Brain microvascular endothelial cell (primary cell): ENCODE results near the gene SNCA.

Experiments used
- DNase-seq: peaks from one replicate; pipeline ENCODE4 v3.0.0-alpha.2; 2020
- H3K27ac ChIP-seq: fragments of 250-450 bp; sonication (Bioruptor Pico); 2 replicates; pipeline ENCODE4 v1.5.1; 2020; ENCODE audit warnings: mild to moderate bottlenecking, moderate library complexity
- H3K27me3 ChIP-seq: fragments of 250-450 bp; sonication (Bioruptor Pico); replicated peaks from 2 replicates; pipeline ENCODE4 v1.5.1; 2020; ENCODE audit warnings: mild to moderate bottlenecking
- H3K36me3 ChIP-seq: fragments of 250-450 bp; sonication (Bioruptor Pico); replicated peaks from 2 replicates; pipeline ENCODE4 v1.5.1; 2020; ENCODE audit warnings: mild to moderate bottlenecking
- H3K4me3 ChIP-seq: 2 replicates; pipeline ENCODE4 v1.5.1; 2011; ENCODE audit warnings: low read depth, mild to moderate bottlenecking, control low read depth, low read length, moderate library complexity
- in situ Hi-C: cut with HindIII; loops from 2 replicates; pipeline ENCODE4 v1.10.0; 2017; ENCODE audit warnings: low sequenced_read_pairs, low pct_ligation_motif_present
- TF ChIP-seq, protein P1 (sequence below): IDR thresholded peaks from 2 replicates; pipeline ENCODE4 v1.5.1; 2011; ENCODE audit warnings: low read depth, mild to moderate bottlenecking, moderate library complexity, low read length, control low read depth, inconsistent platforms; ENCODE audit errors: missing control alignments

The SNCA gene

DNA sequence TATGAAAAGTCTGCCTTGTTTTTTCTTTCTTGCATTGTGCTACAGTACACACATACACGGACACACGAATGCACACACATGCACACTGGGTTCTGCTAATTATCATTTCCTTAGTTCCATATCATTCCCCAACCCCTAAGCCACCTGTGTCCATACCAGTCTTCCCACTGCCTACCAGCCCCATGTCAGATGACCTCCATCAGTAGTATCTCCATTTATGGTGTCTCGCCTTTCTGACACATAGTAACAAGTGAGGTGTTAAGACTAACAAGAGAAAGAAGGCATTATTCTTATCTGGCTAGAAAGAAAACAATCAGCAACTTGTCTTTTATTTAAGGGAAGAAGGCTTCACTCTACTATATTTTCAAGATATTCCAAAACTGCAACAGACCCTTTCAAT, 67.1 kb downstream of the SNCA start:
- in situ Hi-C loops, result no loop called here
- H3K27me3 ChIP-seq, result no peaks in the 10 kb centered on the region
- TF ChIP-seq, protein P1, sequence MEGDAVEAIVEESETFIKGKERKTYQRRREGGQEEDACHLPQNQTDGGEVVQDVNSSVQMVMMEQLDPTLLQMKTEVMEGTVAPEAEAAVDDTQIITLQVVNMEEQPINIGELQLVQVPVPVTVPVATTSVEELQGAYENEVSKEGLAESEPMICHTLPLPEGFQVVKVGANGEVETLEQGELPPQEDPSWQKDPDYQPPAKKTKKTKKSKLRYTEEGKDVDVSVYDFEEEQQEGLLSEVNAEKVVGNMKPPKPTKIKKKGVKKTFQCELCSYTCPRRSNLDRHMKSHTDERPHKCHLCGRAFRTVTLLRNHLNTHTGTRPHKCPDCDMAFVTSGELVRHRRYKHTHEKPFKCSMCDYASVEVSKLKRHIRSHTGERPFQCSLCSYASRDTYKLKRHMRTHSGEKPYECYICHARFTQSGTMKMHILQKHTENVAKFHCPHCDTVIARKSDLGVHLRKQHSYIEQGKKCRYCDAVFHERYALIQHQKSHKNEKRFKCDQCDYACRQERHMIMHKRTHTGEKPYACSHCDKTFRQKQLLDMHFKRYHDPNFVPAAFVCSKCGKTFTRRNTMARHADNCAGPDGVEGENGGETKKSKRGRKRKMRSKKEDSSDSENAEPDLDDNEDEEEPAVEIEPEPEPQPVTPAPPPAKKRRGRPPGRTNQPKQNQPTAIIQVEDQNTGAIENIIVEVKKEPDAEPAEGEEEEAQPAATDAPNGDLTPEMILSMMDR, result no peak
- DNase-seq, result no peak
- H3K4me3 ChIP-seq, result no peak overlapping the region
- H3K36me3 ChIP-seq, result no peaks in the 10 kb centered on the region
- H3K27ac ChIP-seq, result no peak overlapping the region

DNA sequence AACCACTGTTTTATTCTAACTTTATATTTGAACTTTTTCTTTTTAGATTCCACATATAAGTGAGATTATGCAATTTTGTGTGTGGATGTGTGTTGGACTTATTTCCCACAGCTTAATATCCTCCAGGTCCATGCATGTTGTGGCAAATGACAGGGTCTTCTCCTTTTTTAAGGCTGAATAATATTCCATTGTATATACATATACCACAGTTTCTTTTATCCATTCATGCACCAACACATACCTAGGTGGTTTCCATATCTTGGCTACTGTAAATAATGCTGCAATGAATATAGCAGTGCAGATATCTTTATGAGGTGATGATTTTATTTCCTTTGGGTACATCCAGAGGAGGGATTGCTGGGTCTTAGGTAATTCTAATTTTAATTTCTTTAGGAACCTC, 69.0 kb downstream of the SNCA start:
- TF ChIP-seq, protein P1, result no peak
- no peak overlapping the region for H3K4me3 ChIP-seq
- H3K36me3 ChIP-seq, result no peaks in the 10 kb centered on the region
- in situ Hi-C loops, result no loop called here
- no peak overlapping the region for H3K27ac ChIP-seq
- no peaks in the 10 kb centered on the region for H3K27me3 ChIP-seq
- DNase-seq, result no peak

DNA sequence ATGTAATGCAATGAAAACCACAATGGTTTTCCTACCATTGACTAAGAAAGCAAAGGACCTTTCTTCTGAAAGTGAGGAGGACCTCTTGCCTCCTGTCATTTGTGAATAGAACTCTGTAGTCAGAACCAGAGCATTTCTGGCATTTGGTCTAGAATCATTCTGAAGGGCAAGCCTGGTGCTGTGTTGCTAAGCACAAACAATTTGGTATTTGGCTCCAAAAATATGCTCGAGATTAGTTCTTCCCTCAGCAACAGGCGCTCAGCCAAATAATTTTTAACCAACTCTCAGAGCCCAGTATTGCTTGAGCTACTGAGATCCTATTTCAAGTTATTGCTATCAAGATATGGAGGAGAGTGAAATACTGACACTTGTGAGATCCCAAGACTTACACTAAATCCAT, 71.0 kb downstream of the SNCA start:
- Histone ChIP-seq H3K36me3 (no peaks in the 10 kb centered on the region), H3K27ac (no peak overlapping the region), H3K4me3 (no peak overlapping the region), H3K27me3 (no peaks in the 10 kb centered on the region)
- DNase-seq, result peak; percentile 67
- TF ChIP-seq, protein P1, result no peak
- in situ Hi-C loops, result no loop called here

DNA sequence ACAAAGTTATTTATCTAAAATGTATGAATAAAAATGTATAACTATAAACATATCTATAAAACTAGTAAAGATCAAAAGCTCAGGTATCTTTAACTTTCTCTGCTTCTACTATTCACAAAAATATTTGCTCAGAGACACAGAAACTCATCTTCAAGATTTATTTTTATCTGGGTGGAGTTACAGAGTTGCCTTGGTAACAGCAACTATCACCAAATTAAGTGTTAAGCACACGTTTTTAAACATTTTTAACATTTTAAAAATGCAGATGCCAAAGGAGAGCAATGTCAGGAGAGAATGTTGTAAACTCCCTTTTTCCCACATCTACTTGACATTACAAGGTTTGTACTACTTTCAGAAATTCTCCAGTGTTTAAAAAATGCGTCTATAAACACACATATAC, 71.4 kb downstream of the SNCA start:
- Histone ChIP-seq H3K27me3 (no peaks in the 10 kb centered on the region), H3K4me3 (no peak overlapping the region), H3K36me3 (no peaks in the 10 kb centered on the region), H3K27ac (no peak overlapping the region)
- in situ Hi-C loops, result no loop called here
- TF ChIP-seq, protein P1, result no peak
- no peak for DNase-seq

DNA sequence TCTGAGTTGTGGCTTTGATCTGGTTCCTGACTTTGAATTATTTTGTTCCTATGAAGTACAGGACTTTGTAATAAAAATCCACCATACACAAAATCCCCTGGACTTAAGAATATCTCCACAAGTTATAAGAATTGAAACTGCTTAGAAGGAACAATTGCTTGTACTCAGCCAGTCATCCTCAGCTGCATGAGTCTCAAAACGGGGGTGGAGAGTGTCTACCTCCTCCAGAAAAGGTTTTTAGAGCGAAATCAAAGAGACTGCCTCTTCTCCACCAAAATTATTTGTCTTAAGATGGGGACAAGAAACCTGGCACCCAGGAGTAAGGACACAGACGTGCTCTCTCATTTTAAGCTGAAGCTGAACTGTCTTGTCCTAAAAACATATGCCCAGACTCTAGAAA, 74.7 kb downstream of the SNCA start:
- H3K4me3 ChIP-seq, result no peak overlapping the region
- H3K36me3 ChIP-seq, result no peaks in the 10 kb centered on the region
- H3K27me3 ChIP-seq, result no peaks in the 10 kb centered on the region
- H3K27ac ChIP-seq, result no peak overlapping the region
- TF ChIP-seq, protein P1, result no peak
- in situ Hi-C loops, result no loop called here
- DNase-seq, result no peak

DNA sequence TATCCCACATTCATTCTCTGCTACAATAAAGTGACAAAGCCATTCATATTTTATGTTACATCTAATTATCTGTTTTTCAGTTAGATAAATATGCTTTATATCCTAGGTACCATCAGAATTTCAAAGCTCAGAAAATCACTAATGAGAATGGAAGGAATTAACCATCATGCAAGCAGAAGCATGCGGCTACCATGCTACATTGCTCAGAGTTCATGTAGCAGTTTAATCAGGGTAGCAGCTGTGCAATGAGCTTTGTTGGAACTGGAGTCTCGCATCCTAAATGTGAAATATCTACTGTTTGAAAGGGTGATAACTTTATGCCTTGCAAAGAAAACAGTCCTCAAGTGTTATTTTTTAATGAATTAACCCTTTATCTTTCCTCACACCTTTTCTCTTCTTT, 77.5 kb downstream of the SNCA start:
- DNase-seq, result no peak
- H3K36me3 ChIP-seq, result no peaks in the 10 kb centered on the region
- TF ChIP-seq, protein P1, result no peak
- H3K27ac ChIP-seq, result no peak overlapping the region
- no peak overlapping the region for H3K4me3 ChIP-seq
- in situ Hi-C loops, result no loop called here
- H3K27me3 ChIP-seq, result no peaks in the 10 kb centered on the region
